GM12865 (cell line): ENCODE measurements around the gene DNM1.

Experiments used
- DNase-seq: peaks from one replicate; pipeline ENCODE4 v3.0.0; 2010; ENCODE audit warnings: low read depth
- H3K4me3 ChIP-seq: 2 replicates; pipeline ENCODE4 v1.5.1; 2011; ENCODE audit warnings: mild to moderate bottlenecking, low read depth, low read length, control low read depth
- TF ChIP-seq, protein P1 (sequence below): IDR thresholded peaks from 2 replicates; pipeline ENCODE4 v1.5.1; 2011; ENCODE audit warnings: low read length, control low read depth, low read depth, inconsistent platforms; ENCODE audit not compliant: insufficient read depth; ENCODE audit errors: missing control alignments

Gene DNM1

DNA sequence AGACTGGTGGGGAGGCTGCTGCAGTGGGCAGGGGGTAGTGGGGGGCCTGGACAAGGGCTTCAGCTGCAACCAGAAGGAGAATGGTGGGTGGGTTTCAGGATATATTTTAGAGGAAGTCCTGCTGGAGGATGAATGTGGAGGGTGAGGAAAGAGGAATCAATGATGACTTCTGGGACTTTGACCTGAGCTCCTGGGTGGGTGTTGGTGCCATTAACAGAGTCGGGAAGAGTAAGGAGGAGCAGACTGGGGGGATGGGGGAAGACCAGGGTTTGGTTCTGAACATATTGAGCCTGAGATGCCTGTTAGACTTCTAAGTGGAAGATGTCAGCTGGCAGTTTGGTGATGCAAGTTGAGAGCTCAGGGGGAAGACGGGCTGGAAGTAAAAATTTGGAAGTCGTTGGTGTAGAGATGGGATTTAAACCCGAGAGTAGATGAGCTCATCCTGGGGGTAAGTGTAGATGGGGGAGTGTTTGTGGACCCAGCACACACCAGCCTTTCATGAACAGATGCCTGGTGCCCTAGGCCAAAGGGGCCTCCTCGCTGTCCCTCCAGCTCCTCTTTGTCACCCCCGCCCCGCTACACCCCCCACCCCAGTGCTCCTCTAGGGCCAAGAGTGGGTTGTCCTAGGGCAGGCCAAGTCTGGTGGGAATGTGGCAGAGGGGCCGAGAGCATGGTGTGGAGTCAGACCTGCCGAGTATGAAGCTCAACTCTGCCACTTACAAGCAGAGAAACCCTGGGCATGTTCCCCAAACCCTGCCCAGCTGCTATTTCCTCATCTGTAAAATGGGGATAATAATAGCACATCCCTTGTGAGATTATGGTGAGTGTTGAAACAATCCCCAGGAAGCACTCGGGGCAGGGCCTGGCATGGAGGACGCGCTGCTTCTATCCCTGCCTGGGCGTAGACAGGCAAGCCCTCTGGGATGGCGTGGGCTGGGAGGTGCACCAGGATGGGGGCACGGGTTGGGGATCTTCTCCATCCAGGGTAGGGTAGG, 4.0 kb downstream of the DNM1 start:
- TF ChIP-seq, protein P1, sequence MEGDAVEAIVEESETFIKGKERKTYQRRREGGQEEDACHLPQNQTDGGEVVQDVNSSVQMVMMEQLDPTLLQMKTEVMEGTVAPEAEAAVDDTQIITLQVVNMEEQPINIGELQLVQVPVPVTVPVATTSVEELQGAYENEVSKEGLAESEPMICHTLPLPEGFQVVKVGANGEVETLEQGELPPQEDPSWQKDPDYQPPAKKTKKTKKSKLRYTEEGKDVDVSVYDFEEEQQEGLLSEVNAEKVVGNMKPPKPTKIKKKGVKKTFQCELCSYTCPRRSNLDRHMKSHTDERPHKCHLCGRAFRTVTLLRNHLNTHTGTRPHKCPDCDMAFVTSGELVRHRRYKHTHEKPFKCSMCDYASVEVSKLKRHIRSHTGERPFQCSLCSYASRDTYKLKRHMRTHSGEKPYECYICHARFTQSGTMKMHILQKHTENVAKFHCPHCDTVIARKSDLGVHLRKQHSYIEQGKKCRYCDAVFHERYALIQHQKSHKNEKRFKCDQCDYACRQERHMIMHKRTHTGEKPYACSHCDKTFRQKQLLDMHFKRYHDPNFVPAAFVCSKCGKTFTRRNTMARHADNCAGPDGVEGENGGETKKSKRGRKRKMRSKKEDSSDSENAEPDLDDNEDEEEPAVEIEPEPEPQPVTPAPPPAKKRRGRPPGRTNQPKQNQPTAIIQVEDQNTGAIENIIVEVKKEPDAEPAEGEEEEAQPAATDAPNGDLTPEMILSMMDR = no peak
- no peak for DNase-seq
- no peak overlapping the region for H3K4me3 ChIP-seq

DNA sequence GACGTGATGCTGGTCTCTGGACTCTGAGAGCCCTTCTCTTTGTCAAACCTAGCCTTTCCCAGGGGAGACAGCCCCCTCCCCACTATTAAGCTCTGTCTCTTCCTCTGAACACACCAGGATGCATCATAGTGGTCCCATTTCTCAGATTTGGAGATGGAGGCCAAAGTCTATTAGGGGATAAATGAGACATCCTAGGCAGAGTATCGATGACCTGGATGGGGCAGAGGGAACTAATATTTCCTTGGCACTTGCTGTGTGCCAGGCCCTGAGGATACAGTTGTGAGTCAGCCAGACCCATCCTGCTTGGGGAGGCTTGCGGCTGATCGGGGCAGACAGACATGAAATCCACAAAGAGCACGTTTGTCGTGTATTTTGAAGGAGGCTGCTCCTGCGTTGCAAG, 5.2 kb downstream of the DNM1 start:
- H3K4me3 ChIP-seq = no peak overlapping the region
- no peak for DNase-seq
- TF ChIP-seq, protein P1 = no peak

DNA sequence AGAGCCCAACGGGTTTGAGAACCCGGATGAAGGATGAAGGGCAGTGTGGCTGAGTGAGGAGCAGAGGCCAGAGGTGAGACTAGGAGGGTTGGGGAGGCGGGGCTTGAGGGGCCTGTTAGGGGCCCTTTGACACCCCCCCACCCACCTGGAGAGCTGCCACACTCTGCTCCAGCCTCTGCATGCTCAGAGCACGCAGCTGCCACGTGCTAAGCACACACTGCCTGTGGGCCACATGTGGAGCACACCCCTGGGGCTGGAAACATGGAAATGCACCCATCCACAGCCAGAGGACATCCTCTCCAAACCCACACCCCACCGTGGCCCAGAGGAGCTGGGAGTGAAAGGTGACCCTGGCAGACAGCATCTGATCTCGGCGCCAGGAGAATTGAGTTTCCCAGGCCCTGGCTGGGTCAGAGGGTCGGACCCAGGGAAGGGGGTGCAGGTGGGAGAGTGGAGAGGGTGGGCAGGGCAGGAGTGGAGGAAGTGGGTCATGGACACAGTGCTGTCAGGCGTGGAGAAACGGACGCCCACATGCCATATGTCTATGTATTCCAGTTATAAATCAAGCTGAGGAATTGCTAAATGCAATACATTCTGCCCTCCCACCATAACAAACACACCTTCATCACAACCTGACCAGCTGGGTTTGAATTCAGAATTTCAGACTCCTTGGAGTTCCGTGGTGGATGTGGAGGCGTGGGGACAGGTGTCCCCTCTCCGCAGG, 5.9 kb downstream of the DNM1 start:
- TF ChIP-seq, protein P1 = no peak
- DNase-seq = no peak
- no peak overlapping the region for H3K4me3 ChIP-seq

DNA sequence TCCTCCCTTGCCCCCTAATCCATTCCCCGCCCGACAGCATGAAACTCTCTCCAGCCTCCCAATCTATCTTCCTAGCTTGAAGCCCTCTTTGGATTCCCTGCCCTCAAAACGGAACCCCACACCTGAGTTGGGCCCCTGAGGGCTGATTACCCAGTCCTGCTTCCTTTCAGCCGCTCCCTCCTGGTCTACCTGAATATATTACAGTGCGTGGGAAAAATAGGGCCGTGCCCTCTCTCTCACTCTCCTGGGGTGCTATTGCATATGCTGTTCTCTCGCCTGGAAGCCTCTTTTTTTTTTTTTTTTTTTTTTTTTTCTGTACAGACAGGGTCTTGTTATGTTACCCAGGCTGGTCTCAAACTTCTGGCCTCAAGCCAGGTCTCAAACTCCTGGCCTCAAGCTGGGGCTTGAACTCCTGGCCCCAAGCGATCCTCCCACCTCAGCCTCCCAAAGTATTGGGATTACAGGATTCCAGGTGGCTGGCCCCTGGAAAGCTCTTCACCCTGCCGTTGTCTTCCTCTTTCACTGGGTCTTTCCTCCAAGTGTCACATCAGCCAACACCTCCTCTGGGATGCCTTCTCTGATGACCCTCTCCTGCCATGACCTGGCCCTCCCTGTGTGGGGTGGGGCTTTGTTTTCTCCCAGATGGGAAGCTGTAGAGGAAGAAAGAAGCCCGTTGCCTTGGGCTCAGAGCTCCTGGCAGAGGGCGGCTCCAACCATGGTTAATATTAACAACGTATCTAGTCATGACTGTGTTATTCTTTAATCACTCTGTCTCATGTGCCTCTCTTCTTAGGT, 8.2 kb downstream of the DNM1 start:
- TF ChIP-seq, protein P1 = no peak
- DNase-seq = no peak

DNA sequence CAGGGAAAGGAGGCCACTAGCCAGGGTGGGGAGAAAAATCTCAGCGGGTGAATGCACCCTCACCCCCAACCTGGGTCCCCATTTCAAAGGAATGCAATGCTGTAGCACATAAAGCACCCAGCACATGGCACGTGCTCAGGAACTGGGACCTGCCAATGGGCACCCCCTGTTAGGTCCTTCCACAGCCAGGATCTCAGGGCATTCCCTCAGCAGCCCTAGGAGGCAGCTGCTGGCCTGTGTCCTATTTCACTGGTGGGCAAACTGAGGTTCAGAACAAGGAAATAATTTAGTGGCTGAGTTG, 8.8 kb downstream of the DNM1 start:
- no peak overlapping the region for H3K4me3 ChIP-seq
- TF ChIP-seq, protein P1 = no peak
- DNase-seq = no peak

More for the DNA sequence above, 8.2 kb downstream of the DNM1 start:
- H3K4me3 ChIP-seq = no peak overlapping the region

DNA sequence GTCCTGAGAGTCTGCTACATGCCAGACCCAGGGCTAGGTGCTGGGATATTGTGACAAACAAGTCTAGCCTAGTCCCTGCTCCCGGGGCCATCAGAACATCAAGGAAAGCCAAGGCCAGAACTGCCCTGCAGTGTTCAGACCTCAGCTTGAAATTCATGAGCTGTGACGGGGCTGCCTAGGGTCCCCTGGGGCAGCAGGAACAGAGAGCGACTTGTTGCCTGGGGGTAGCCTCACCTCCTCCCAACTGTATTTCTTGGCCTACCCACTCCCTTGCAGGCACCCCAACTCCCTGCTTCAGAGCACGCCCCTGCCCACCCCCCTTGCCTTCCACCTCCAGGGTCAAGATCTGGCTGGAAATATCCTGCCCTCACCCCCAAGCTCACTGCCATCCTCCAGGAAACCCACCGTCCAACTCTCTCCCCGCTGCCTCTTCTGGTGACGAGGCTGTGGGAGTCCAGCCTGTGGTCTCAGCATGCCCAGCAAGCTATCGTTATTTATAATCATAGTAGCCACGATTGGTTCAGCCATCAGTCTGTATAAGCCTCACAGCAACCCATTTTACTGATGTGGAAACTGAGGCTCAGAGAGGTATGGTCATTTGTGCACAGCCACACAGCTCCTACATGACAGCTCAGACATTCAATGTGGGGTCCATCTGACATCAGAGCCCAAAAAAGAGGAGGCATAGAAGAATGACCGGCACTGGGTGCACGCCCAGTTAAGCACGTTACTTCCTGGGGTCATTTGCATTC, 10.7 kb downstream of the DNM1 start:
- no peak overlapping the region for H3K4me3 ChIP-seq
- no peak for DNase-seq
- TF ChIP-seq, protein P1 = no peak
